NOMO-1 (cell line): ENCODE data around the gene ZNRF3.
"Not testable (repeated sequence)": the region's sequence is repeated elsewhere in the genome, so short reads cannot be mapped to it uniquely, and the experiment has no call there.

ENCODE experiments used
- DNase-seq, 2 experiments: peaks; one replicate each; lab custom pipeline; 2025; ENCODE audit not compliant: unreplicated experiment in 2 of 2; lab: John Stamatoyannopoulos, UW

Gene ZNRF3

GRCh38 chr22:28929197-28929596, 45.8 kb downstream of the ZNRF3 start:
- DNase-seq: no peak

- no peak for DNase-seq
Observed at GRCh38 chr22:28930357-28931007, 47.1 kb downstream of the ZNRF3 start.

GRCh38 chr22:28931844-28932567, 48.6 kb downstream of the ZNRF3 start:
- no peak for DNase-seq

- no peak for DNase-seq
Observed at GRCh38 chr22:28933321-28933720, 49.9 kb downstream of the ZNRF3 start.

GRCh38 chr22:28934026-28934425, 50.7 kb downstream of the ZNRF3 start:
- DNase-seq: no peak

GRCh38 chr22:28935140-28935539, 51.8 kb downstream of the ZNRF3 start:
- no peak for DNase-seq

GRCh38 chr22:28935713-28936112, 52.3 kb downstream of the ZNRF3 start:
- no peak for DNase-seq

- no peak for DNase-seq
Observed at GRCh38 chr22:28936200-28936599, 52.8 kb downstream of the ZNRF3 start.

- DNase-seq: no peak
Observed at GRCh38 chr22:28937206-28938025, 54.0 kb downstream of the ZNRF3 start.

- DNase-seq: no peak
Observed at GRCh38 chr22:28938286-28938833, 55.0 kb downstream of the ZNRF3 start.

- DNase-seq: no peak
Observed at GRCh38 chr22:28939394-28939793, 56.0 kb downstream of the ZNRF3 start.

- no peak for DNase-seq
Observed at GRCh38 chr22:28939932-28940331, 56.6 kb downstream of the ZNRF3 start.

GRCh38 chr22:28940441-28940840, 57.1 kb downstream of the ZNRF3 start:
- no peak for DNase-seq

- no peak for DNase-seq
Observed at GRCh38 chr22:28942333-28942732, 59.0 kb downstream of the ZNRF3 start.

GRCh38 chr22:28942801-28943500, 59.6 kb downstream of the ZNRF3 start:
- DNase-seq: peak in 1 of 2 experiments; percentile 2

GRCh38 chr22:28943501-28943879, 60.1 kb downstream of the ZNRF3 start:
- DNase-seq: peak; percentile 58 to 77

- DNase-seq: no peak
Observed at GRCh38 chr22:28947125-28947524, 63.8 kb downstream of the ZNRF3 start.

GRCh38 chr22:28948424-28948823, 65.1 kb downstream of the ZNRF3 start:
- DNase-seq: no peak

GRCh38 chr22:28948860-28949551, 65.6 kb downstream of the ZNRF3 start:
- DNase-seq: not testable (repeated sequence)

- DNase-seq: no peak
Observed at GRCh38 chr22:28949788-28950187, 66.4 kb downstream of the ZNRF3 start.
